Placental pericyte (primary cell): ENCODE results near the gene MSRB3. TPM values are rescaled to one million over a fixed set of nuclear protein-coding genes. Genes with fewer than 3 reads are reported as not detected.

ENCODE experiments used
- total RNA-seq: library from RNA; depleted of rRNA; stranded (reverse); fragments of >200 nt; gene quantifications from 2 replicates; pipeline ENCODE4 v1.2.3, GENCODE V29; 2012

Gene MSRB3
- 28.9 and 75.3 TPM in 2 replicates for total RNA-seq

DNA sequence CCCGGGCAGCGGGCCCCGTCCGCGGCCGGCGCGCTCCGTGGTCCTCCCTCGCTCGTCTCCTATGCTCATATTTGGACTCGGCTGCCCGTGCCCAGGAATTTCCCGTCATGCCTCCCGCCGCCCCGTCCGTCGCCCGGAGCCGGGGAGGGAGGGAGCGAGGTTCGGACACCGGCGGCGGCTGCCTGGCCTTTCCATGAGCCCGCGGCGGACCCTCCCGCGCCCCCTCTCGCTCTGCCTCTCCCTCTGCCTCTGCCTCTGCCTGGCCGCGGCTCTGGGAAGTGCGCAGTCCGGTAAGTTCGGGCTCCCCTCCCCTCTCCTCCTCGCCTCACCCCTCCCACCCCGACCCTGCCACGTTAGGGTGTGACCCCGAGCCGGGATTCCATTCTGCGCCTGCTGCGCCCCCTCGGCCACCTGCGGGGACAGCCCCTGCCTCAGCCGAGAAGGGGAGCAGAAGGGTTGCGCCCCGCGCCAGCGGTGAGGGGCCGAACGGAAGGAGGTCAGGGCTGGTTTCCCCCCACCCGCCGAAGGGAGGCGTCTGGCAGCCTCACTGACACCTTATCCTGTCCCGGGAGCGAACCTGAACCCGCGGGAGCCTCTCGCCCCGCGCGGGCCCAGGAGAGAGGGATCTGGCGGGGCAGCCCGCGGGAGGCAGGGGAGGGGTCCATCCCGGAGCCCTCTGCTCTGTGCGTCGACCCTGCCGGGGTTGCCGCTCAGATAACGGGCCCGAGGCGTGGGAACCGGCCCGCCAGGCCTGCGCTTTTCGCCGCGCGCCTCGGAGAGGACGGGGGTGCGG, at the start of gene MSRB3:
Gene MSRB3 (plus strand): TSS at position 108 of the 793 bp plus-strand sequence. CDS start 29,897 bp downstream, outside the sequence.

Other genes with a start within 250 kb of the MSRB3 start
- not detected in 2 replicates for gene WIF1, start 157.4 kb upstream of the MSRB3 start, total RNA-seq
- 26.9 and 39.2 TPM in 2 replicates for gene LEMD3, start 109.1 kb upstream of the MSRB3 start, total RNA-seq